ENCODE measurements around the gene CDKL4.

Gene CDKL4

GRCh38 chr2:39243469-39244123, at the start of gene CDKL4:
TSS of gene CDKL4 (minus strand) at chr2:39243970.
- no peak for TF ChIP-seq CTCF (conservative IDR thresholded peaks at IDR 0.05)

GRCh38 chr2:39290433-39290832, 46.7 kb upstream of the CDKL4 start:
- no peak for TF ChIP-seq CTCF (conservative IDR thresholded peaks at IDR 0.05)

More at GRCh38 chr2:39243469-39244123, at the start of gene CDKL4:
- no peak within 1 kb of the TSS for H3K27ac ChIP-seq

GRCh38 chr2:39289609-39290008, 45.8 kb upstream of the CDKL4 start:
- no peak for TF ChIP-seq CTCF (conservative IDR thresholded peaks at IDR 0.05)
- no peak overlapping the region for H3K27ac ChIP-seq

More at GRCh38 chr2:39290433-39290832, 46.7 kb upstream of the CDKL4 start:
- H3K27ac ChIP-seq: no peak overlapping the region

GRCh38 chr2:39283561-39283960, 39.8 kb upstream of the CDKL4 start:
- no peak for TF ChIP-seq CTCF (conservative IDR thresholded peaks at IDR 0.05)

GRCh38 chr2:39281391-39281790, 37.6 kb upstream of the CDKL4 start:
- H3K27ac ChIP-seq: no peak overlapping the region
- no peak for TF ChIP-seq CTCF (conservative IDR thresholded peaks at IDR 0.05)

More at GRCh38 chr2:39283561-39283960, 39.8 kb upstream of the CDKL4 start:
- no peak overlapping the region for H3K27ac ChIP-seq

- TF ChIP-seq CTCF (conservative IDR thresholded peaks at IDR 0.05): no peak
- H3K27ac ChIP-seq: no peak overlapping the region
Observed at GRCh38 chr2:39275016-39275415, 31.2 kb upstream of the CDKL4 start.

- no peak overlapping the region for H3K27ac ChIP-seq
- no peak for TF ChIP-seq CTCF (conservative IDR thresholded peaks at IDR 0.05)
Observed at GRCh38 chr2:39269941-39270340, 26.2 kb upstream of the CDKL4 start.

Measured in VCaP (cell line).